ENCODE measurements around the gene OR2AP1. TPM values are rescaled to one million over a fixed set of nuclear protein-coding genes. Genes with fewer than 3 reads are reported as not detected.
A peak's percentile ranks its signal among the peaks of the same experiment; 100 is the strongest.
"Not testable (repeated sequence)": the region's sequence is repeated elsewhere in the genome, so short reads cannot be mapped to it uniquely, and the experiment has no call there.

OR2AP1 gene
- total RNA-seq: not detected

DNA sequence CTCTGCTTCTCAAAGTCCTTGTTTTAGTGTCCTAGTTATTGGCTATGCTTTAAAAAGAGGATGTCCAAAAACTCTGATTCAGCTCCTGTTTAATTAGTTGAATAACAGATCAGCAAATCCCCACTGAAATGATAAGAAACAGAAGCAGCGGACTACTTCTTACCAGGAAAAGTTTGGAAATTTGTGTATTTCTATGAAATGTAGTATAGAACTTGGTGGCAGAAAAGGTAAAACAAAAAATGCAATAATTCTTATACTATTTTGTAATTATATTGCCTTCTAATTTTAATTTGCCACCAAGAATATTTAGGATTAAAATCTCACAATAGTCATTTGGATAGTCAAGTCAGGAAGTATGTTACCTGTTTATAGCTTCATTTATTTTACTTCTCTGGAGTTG lies at the start of gene OR2AP1:
TSS of gene OR2AP1 (plus strand) at position 301 of the 400 bp plus-strand sequence. CDS start 1,947 bp downstream, outside the sequence.
- no peak for ATAC-seq

DNA sequence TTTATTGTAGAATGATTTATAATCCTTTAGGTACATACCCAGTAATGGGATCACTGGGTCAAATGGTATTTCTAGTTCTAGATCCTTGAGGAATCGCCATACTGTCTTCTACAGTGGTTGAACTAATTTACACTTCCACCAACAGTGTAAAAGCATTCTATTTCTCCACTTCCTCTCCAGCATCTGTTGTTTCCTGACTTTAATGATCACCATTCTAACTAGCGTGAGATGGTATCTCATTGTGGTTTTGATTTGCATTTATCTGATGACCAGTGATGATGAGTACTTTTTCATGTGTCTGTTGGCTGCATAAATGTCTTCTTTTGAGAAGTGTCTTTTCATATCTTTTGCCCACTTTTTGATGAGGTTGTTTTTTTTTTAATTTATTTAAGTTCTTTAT lies 24.0 kb upstream of the OR2AP1 start:
- ATAC-seq: not testable (repeated sequence)

DNA sequence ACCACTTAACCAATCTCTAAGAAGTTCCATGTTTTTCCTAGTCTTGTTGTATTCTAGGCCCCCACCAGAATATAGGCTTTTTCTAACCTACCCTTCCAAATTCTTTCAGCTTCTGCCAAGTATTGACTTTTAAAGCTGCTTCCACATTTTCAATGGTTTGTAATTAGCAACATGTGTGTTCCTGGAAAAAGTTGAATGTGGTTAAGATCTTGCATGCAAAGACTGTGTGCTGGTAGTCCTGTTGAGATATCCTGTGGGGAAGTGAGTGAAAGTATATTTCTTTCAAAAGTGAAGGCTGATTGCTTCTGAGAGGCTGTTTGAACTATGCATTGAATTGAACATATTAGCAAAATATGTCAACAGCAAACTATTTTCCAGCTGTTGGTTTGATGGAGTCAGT lies 23.5 kb upstream of the OR2AP1 start:
- ATAC-seq: no peak

DNA sequence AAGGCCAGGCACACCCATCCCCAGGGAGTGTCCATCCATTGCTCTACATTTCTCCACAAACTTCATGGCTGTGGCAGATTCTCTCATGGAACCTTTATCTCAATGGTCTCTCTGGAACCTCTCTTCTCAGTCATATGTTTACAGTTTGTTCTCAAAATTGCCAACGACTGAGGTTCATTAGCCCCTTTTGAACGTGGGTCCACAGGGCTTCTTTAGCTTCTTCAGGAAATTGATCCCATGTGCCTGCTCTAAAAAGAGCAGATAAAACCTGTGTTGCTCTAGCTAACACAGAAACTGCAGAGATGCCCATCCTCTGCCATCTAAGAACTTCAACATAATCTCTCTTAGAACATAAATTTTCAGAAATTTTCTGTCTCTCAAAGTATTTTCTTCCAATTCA lies 23.0 kb upstream of the OR2AP1 start, which contains the start of gene OR6C4:
TSS of gene OR6C4 (plus strand) at position 301 of the 400 bp plus-strand sequence. CDS start 1,625 bp downstream, outside the sequence.
- no peak for ATAC-seq

DNA sequence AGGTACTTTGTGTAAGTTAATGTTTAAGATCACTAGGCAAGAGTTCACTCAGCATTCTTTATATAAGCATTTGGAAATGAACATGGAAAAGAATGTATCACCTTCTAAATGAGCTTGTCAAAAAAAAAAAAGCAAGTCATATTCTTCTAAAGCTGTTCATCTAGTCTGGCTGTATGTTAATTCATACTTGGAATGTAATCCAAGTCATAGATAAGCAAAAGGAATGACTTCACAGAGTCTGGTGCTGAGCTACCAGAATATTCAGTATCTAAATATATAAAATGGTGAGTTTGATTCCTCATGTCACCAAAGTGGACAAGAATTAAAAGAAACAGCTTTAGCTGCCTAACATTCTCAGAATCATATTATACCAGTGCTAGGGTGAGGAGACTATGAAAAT lies 18.0 kb upstream of the OR2AP1 start:
- no peak for ATAC-seq

DNA sequence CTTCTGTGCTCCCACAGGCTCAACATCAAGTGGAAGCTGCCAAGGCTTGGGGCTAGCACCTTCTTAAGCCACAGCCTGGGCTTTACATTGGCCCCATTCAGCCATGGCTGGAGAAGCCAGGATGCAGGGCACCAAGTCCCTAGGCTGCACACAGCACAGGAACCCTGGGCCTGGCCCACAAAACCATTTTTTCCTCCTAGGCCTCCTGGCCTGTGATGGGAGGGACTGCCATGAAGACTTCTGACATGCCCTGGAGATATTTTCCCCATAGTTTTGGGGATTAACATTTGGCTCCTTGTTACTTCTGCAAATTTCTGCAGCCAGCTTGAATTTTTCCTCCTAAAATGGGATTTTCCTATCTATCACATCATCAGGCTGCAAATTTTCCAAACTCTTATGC lies 2.2 kb upstream of the OR2AP1 start:
- ATAC-seq: not testable (repeated sequence)

DNA sequence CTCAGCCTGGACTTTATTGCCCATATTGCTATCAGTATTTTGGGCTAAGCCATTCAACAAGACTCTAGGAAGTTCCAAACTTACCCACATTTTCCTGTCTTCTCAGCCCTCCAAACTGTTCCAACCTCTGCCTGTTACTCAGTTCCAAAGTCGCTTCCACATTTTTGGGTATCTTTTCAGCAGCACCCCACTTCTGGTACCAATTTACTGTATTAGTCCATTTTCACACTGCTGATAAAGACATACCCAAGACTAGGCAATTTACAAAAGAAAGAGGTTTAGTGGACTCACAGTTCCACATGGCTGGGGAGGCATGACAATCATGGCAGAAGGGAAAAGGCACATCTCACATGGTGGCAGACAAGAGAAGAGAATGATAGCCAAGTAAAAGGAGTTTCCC lies 1.6 kb upstream of the OR2AP1 start:
- ATAC-seq: not testable (repeated sequence)

DNA sequence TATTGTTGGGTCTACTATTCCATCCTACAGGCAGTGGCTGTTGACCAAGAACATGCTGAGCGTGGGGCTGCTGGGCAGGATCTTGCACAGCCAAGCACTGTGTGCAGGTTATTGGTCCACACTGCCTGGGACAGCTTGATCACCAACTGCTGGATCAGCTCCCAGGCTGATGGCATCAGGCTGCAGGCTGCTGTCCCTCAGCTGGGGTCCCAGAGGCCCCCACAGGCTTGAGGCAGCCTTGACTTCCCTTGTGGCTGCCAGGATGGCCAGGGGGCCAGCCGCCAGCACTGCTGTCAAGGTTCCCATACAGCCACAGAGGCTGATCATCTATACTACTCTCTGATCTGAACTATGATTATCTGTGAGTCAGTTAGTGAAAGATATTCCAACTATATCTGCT lies 9.8 kb downstream of the OR2AP1 start:
- ATAC-seq: no peak

DNA sequence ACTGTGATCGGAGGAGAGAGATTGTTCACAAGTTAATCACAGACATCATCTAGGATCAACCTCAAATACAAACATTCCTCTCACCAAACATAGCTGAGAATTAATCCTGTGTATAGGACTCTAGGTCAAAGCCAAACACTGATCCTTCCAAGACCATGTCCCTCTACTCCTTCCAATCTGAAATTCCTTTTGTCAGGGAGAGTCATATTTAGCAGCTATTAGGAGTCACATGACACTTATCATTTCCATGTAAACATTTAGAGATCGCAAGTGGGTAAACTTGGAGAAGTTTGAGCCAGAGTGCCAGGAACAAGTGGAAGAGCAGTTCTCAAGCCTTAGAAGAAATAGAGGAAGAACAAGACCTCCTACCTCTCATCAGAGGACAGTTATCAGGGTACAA lies 13.5 kb downstream of the OR2AP1 start:
- ATAC-seq: no peak

DNA sequence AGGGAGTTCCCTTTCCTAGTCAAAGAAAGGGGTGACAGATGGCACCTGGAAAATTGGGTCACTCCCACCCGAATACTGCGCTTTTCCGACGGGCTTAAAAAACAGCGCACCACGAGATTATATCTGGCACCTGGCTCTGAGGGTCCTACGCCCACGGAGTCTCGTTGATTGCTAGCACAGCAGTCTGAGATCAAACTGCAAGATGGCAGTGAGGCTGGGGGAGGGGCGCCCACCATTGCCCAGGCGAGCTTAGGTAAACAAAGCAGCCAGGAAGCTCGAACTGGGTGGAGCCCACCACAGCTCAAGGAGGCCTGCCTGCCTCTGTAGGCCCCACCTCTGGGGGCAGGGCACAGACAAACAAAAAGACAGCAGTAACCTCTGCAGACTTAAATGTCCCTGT lies 17.9 kb downstream of the OR2AP1 start:
- not testable (repeated sequence) for ATAC-seq

DNA sequence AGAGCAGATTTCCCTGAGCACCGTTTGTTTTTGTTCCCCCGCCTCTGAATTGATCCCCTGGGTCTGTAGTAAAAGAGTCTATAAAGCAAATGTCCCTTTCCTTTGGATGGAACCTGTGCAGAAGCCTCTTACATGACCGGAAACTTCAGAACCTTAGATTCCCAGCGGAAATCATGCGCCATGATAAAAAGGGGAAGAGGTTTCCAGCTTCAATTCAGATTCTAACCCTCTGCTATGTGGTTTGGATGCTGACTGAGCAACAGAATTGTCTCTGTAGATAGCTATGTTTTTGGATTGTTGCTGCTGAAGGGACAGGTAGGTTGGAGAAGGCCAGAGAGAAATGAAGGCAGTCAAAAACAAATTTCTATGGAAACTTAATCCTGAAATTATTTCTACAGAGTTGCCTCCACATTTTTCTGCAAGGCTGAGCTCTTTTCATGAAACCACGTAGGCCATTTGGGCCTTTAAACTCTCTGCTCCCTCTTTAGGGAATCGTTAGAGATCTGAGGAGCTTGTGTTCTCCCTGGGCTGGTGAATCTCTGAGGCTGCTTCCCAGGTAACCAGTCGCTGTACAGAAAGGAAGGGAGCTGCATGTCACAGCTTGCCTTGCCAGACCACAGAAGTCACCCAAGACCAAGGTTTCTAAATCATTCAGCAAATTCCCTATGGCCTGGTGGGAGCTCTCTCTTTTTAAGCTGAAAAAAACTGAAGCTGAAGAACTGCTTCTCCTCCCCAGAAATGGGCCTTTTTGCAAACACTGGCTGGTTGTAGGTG lies 35.7 kb downstream of the OR2AP1 start:
- ATAC-seq: no peak

DNA sequence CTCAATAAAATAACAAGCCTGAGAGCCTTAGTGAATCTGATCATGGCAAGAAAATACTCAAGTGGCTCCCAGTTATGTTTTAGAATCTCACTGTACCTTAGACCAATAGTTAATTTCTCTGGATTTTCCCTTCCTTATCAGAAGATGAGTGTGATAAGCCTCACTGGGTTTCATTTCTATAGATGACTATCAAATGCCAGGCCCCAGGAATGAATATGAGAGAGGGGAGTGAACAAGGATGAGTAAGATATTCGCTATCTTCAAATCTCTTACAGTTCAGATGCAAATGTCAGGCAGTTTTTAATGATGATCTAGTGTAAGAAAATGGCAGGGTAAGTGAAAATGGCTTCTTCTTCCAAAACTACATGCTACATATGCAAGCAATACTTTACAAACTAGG lies 38.3 kb downstream of the OR2AP1 start:
- ATAC-seq: no peak

DNA sequence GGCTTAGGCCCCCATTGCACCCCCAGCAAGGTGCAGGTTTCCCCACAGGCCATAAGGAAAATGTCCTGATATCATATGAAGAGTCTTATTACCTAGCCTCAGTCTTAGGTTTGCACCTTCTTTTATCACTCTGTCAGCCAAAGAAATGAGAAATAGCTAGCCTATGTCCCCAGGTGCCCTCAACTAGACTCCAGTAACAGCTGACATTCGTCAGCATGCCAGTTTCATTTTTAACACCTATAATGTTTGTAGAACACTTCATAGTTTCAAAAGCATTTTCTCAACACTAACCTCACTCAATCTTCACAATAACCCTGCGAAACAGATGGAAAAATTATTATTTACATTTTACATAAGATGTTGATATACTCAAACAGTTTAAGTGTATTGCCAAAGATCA lies 40.4 kb downstream of the OR2AP1 start:
- no peak for ATAC-seq

DNA sequence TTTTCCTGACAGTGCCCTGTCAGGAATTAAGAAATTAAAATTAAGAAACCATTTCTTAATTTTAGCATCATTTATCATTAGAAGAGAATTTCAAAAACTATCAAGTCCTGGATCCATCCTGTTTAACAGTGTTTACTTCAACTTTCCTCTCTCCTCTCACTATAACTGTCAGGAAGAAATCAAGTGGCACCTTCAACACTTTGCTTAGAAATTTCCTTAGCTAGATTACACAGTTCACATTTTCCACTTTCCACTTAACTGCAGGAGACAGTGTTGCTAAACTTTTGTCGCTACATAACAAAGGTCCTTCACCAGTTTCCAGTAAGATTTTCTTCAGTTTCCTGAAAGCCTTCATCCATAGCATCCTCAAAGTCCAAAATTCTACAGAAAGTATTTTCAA lies 42.5 kb downstream of the OR2AP1 start:
- no peak for ATAC-seq

DNA sequence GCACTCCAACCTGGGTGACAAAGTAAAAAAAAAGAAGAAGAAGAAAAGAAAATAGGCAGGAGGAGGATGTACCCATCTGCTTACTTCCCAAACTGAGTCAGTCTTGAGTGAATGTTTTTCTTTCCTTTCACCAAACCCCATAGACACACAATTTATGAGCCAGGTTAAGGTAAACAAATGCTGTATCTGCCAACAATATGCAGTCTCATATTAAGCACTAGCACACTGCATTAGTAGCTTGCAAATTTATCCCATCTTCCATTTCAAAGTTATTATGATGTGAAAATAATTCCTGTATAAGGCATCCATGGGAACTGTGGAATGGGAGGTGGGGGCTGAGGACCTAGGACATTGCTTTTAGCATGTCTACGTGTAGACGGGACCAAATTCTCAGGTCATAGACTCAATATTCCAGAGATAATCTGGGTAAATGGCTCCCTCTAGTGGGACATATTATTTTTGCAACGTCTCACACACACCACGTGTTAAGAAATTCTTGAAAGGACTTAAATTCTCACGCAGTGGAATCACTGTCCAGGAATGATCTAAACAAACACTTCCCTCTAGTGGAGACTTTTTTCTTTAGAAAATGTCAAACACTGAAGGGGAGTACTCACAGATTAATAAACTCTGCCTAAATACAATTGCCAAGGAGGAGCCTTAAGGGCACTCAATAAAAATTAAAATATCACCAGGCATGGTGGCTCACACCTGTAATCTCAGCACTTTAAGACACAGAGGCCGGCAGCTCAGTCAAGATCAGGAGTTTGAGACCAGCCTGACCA lies 47.3 kb downstream of the OR2AP1 start:
- peak; percentile 95 for ATAC-seq

DNA sequence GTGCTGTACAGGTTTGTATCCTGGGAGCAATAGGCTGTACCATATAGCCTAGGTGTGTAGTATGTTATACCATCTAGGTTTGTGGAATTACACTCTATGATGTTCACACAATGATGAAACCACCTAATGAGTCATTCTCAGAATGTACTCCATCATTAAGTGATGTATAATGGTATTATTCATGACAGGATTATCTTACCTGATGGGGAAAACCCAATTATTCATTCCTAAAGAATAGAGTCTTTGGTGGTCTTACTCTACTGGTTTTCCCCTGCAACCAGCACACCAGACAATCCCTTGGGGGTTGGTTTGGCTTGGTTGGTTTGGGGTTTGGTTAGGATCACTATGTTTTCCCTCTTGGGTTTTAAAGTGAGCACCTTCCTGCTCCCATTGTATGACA lies 51.8 kb downstream of the OR2AP1 start:
- ATAC-seq: peak; percentile 70

Other genes starting within 250 kb of the OR2AP1 start
- not detected for gene OR6C3, start 241.7 kb upstream of the OR2AP1 start, total RNA-seq
- not detected for gene OR6C75, start 209.5 kb upstream of the OR2AP1 start, total RNA-seq
- not detected for gene OR6C65, start 171.9 kb upstream of the OR2AP1 start, total RNA-seq
- not detected for gene OR6C76, start 146.2 kb upstream of the OR2AP1 start, total RNA-seq
- gene OR6C2, start 128.4 kb upstream of the OR2AP1 start, total RNA-seq: 0.12 TPM
- gene OR6C70, start 102.3 kb upstream of the OR2AP1 start, total RNA-seq: not detected
- not detected for gene OR6C68, start 80.1 kb upstream of the OR2AP1 start, total RNA-seq
- not detected for gene OR6C4, start 22.9 kb upstream of the OR2AP1 start, total RNA-seq
- not detected for gene OR10P1, start 64.4 kb downstream of the OR2AP1 start, total RNA-seq
- gene ITGA7, start 135.4 kb downstream of the OR2AP1 start, total RNA-seq: 6.7 TPM
- 109 TPM for gene BLOC1S1, start 143.6 kb downstream of the OR2AP1 start, total RNA-seq
- 0.92 TPM for gene RDH5, start 147.9 kb downstream of the OR2AP1 start, total RNA-seq
- gene CD63, start 156.5 kb downstream of the OR2AP1 start, total RNA-seq: 253 TPM
- gene GDF11, start 170.7 kb downstream of the OR2AP1 start, total RNA-seq: 1.2 TPM
- 47.6 TPM for gene SARNP, start 245.3 kb downstream of the OR2AP1 start, total RNA-seq
- gene ORMDL2, start 245.6 kb downstream of the OR2AP1 start, total RNA-seq: 64.2 TPM